ENCODE measurements around the gene CTRB1. TPM values are rescaled to one million over a fixed set of nuclear protein-coding genes. Genes with fewer than 3 reads are reported as not detected.

Gene CTRB1
- total and polyA plus RNA-seq, 2 of the 13 experiments (the other 11 are each of a cell fraction or from before 2014, with no cell fraction given): not detected

- TF ChIP-seq EED (CRISPR knock-in tag; IDR thresholded peaks at IDR 0.05) (peak; percentile 65; the same call in 1 of the 2 replicates), ZKSCAN5 (CRISPR knock-in tag; IDR thresholded peaks at IDR 0.05) (no peak), ZBTB7A (CRISPR knock-in tag; IDR thresholded peaks at IDR 0.05) (peak; percentile 17; the same call in 1 of the 2 replicates), MATR3 (CRISPR knock-in tag; IDR thresholded peaks at IDR 0.05) (no peak), TFAP4 (IDR thresholded peaks at IDR 0.05; ENCODE audit: borderline replicate concordance, low read depth) (peak; percentile 43; the same call in 1 of the 2 replicates), MXD4 (CRISPR knock-in tag; IDR thresholded peaks at IDR 0.05) (no peak), ZNF800 (CRISPR knock-in tag; IDR thresholded peaks at IDR 0.05) (no peak), ZNF318 (CRISPR knock-in tag; IDR thresholded peaks at IDR 0.05) (no peak), GMEB1 (CRISPR knock-in tag; IDR thresholded peaks at IDR 0.05; ENCODE audit: borderline replicate concordance) (no peak), ZNF788 (CRISPR knock-in tag; IDR thresholded peaks at IDR 0.05; ENCODE audit: borderline replicate concordance) (0 out of 2 replicates have a peak, but pooled peaks have one; percentile 38), MTF2 (CRISPR knock-in tag; IDR thresholded peaks at IDR 0.05; ENCODE audit: borderline replicate concordance) (no peak), ZNF549 (CRISPR knock-in tag; IDR thresholded peaks at IDR 0.05) (no peak), TBX2 (CRISPR knock-in tag; IDR thresholded peaks at IDR 0.05; ENCODE audit: borderline replicate concordance) (peak; percentile 7; the same call in 1 of the 2 replicates)
These were observed at the start of gene CTRB1 (continued) for GRCh38 chr16:75218256-75219076.
